HEK293 (cell line): ENCODE measurements around the gene STIL.

Experiments
- ATF2 ChIP-seq: fragments of 450-650 bp; formaldehyde crosslinking; IDR thresholded peaks from 2 replicates; pipeline ENCODE4 v1.5.1; 2016; ENCODE audit warnings: missing biosample characterization, missing genetic modification characterization, low read depth
- ZNF175 ChIP-seq: fragments of 450-650 bp; formaldehyde crosslinking; IDR thresholded peaks from 2 replicates; pipeline ENCODE4 v1.5.1; 2016; ENCODE audit warnings: missing biosample characterization, missing genetic modification characterization
- ZNF530 ChIP-seq: fragments of 450-650 bp; formaldehyde crosslinking; IDR thresholded peaks from 2 replicates; pipeline ENCODE4 v1.5.1; 2016; ENCODE audit warnings: low read depth, missing biosample characterization, missing genetic modification characterization

DNA sequence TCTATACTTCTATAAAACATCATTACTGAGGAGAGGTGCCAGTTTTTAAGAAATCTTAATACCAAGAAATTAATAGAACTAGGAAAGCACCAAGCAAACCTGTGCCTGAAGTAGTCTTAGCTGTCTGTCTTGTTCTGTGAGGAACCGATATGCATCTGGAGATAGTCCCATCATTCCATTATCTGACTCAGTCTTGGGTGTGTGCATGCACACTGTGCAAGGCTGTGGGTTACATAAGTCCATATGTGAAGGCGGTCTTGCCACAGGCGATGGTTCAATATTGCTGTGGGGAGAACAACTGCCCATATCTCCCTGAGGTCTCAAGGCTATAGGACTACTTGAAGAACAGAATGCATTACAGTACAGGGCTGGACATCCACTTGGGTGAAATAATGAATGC is 33.8 kb downstream of the STIL start:
- TF ChIP-seq ATF2 (tag by site-specific recombination), result no peak
- no peak for TF ChIP-seq ZNF530
- TF ChIP-seq ZNF175 (tag by site-specific recombination), result no peak
